NOMO-1 treated with dmso at 0.1 percent for 144 hours (cell line): ENCODE measurements around the gene HFE.
"Not testable (repeated sequence)": the region's sequence is repeated elsewhere in the genome, so short reads cannot be mapped to it uniquely, and the experiment has no call there.

Source experiments
- DNase-seq: peaks from one replicate; lab custom pipeline; 2025; ENCODE audit not compliant: unreplicated experiment; lab: John Stamatoyannopoulos, UW

HFE gene

DNA sequence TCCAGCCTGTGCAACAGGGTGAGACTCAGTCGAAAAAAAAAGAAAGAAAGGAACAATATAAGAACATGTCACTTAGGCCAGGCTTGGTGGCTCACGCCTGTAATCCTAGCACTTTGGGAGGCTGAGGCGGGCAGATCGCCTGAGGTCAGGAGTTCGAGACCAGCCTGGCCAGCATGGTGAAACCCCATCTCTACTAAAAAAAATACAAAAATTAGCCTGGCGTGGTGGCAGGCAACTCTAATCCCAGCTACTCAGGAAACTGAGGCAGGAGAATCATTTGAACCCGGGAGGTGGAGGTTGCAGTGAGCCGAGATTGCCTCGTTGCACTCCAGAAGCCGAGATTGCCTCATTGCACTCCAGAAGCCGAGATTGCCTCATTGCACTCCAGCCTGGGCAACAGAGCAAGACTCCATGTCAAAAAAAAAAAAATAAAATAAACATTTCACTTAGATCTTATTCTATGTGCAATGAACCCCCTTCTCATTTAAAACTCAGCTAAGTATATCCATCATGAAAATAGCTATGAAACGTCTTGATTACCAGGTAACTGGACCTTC lies 28.7 kb upstream of the HFE start:
- DNase-seq: not testable (repeated sequence)

DNA sequence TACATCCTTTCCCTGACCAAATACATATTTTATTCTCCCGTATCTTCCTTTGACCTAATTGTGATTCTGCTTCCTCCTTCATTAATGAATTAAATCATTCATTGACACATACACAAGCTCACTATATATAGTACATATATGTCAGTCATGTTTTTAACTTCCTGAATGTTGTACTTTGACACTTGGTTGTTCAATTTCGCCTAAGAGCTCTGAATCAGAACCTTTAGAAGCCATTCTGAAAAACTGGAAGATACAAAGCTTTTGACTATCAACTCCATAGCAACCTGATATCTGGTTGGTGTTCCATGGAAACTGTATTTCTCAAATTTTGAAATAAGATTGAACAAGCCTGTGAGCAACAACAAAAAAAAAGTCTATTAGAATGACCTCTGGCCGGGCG lies 27.3 kb upstream of the HFE start:
- DNase-seq: no peak

DNA sequence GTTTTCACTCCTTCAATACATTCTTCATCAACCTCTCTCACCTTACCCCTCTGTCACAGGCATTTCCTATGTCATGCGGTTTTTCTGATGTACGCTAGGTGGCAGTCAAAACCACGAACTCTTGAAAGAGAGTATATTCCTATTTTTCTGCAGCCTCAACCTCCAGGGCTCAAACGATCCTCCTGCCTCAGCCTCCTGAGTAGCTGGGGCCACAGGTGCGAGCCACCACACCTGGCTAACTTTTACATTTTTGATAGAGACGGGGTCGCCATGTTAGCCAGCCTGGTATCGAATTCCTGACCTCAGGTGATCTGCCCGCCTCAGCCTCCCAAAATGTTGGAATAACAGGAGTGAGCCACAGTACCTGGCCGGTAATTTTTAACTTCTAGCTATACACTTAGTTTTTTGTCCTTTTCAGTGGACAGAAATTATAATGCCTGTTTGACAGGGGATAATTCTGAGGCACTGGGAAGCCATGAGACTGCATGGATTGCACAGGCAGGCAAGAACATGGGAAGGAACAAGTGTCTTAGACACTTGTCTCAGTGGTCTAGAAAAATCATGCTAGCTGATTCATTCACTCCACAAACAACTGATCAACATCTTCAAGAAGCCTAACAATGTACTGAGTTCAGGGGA lies 22.5 kb upstream of the HFE start:
- peak; percentile 36 for DNase-seq

DNA sequence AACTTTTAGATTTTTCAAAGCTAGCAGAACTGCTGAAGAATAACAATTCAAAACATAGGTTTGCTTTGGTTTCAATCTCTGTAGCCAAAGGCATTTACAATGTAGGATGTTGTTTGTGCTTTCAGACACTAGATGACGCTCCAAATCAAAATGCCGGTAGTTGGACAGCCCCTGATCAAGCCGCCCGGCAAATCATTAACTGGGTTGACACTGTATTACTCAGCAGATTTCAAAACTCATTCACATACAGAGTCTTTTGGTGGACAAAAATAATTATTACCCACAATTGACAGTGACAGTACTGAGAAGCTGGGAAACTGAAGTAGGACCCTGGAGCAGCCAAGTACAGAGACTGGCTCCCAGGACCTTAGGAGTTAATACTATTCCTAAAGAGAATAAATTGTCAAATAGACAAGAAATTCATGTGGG lies 21.3 kb upstream of the HFE start:
- DNase-seq: peak; percentile 67

DNA sequence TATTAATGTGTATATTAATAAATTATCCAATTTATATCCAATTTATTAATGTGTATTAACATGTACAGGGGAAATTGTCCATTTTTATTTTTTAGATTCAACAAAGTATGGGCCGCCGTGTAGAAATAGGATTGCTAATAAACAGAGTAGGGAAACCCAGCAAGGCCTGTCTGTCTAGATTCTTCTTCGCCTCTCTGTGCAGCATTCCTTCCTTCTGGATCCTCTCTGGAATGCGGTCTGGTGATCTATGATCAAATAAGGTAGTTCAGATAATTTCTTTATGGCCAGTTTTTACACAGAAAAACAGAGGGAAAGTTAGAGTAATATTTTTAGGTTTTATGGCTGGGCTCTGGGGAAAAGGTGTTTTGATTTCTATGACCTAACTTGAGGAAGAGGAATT lies 19.9 kb upstream of the HFE start:
- DNase-seq: no peak

DNA sequence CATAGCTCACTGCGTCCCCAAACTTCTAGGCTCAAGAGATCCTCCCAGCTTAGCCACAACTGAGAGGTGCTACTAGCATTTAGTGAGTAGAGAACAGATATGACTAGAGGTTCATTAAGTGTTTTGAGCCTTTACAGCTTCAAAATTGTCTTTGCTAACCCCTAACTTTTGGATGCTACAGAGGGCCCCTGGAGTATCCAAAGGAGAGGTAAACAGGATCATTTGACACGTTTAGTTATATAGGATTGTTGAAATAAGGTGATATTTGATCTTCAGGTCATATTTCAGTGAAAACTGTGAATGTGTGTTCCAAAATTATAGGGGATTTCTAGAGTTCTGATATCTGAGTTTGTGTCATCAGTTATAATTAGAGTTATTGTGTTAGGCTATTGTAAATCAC lies 19.2 kb upstream of the HFE start:
- no peak for DNase-seq

DNA sequence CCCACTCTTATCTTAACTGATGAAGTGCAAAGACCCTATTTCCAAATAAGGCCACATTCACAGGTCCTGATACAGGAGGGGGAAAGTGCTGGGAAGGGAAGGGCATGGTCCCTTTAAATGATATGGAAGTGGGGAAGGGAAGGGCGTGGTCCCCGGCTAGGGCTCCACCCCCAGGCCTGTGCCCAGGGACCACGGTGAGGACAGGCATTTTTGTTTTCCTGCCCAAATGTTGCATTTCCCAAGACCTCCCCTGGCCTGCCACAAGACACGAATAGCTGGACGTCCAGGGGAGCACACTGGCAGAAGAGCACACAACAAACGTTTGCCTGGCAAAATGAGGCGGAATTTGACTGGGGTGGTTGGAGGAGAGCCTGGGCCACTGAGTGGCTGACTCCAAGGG lies 16.1 kb upstream of the HFE start:
- DNase-seq: no peak

DNA sequence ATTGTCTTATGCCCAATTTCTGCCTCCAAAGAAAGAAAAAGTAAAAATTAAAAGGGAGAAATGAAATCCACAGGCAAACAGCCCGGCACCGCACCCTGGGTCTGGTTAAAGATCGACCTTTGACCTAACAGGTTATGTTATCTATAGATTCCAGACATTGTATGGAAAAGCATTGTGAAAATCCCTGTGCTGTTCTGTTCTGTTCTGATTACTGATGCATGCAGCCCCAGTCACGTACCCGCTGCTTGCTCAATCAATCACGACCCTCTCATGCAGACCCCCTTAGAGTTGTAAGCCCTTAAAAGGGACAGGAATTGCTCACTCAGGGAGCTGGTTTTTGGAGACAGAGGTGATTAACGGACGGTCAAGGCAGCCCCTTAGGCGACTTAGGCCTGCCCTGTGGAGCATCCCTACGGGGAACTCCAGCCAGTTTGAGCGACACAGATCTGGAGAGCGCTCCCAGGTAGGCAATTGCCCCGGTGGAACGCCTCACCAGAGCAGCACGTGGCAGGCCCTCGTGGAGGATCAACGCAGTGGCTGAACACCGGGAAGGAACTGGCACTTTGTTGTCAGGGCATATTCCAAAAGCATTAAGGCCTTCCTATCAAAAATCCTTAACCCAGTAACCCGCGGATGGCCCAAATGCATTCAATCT lies 12.0 kb upstream of the HFE start:
- no peak for DNase-seq

DNA sequence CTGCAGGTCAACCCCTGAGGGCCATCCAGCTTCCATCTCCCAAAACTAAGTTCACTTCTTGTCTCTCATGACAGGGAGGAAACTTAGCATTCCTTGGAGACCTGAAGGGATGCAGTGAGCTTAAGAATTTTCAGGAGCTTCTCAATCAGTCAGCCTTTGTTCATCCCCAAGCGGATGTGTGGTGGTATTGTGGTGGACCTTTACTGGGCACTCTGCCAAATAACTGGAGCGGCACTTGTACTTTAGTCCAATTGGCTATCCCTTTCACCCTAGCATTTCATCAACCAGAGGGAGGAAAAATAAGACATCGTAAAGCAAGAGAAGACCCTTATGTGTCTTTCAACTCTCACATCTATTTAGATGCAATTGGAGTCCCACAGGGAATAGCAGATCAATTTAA lies 9.2 kb upstream of the HFE start:
- not testable (repeated sequence) for DNase-seq

DNA sequence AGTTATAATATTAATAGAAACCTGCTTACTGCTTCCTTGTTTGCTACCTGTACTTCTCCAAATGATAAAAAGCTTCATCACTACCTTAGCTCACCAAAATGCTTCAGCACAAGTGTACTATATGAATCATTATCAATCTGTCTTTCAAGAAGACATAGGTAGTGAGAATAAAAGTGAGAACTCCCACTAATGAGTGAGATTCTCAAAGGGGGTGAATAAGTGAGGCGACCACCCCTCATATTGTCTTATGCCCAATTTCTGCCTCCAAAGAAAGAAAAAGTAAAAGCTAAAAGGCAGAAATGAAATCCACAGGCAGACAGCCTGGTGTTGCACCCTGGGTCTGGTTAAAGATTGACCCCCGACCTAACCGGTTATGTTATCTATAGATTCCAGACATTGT lies 6.1 kb upstream of the HFE start:
- DNase-seq: not testable (repeated sequence)

DNA sequence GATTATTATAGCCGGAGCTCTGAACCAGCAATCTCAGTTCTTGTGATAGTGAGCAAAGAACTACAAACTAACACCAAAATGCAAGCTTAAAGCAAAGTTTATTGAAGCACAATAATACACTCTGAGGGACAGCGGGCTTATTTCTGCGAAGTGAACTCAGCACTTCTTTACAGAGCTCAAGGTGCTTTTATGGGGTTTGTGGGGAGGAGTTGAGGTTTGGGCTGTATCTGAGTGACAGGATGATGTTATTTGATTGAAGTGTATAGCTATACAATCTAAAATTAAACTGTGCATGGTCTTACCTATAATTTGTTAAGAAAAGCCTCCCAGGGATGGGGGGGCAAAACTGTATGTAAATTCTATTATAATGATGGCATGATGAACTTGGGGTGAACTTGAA lies 1.0 kb upstream of the HFE start:
- no peak for DNase-seq

DNA sequence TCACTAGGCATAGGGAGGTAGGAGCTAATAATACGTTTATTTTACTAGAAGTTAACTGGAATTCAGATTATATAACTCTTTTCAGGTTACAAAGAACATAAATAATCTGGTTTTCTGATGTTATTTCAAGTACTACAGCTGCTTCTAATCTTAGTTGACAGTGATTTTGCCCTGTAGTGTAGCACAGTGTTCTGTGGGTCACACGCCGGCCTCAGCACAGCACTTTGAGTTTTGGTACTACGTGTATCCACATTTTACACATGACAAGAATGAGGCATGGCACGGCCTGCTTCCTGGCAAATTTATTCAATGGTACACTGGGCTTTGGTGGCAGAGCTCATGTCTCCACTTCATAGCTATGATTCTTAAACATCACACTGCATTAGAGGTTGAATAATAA lies 1.1 kb downstream of the HFE start:
- no peak for DNase-seq

DNA sequence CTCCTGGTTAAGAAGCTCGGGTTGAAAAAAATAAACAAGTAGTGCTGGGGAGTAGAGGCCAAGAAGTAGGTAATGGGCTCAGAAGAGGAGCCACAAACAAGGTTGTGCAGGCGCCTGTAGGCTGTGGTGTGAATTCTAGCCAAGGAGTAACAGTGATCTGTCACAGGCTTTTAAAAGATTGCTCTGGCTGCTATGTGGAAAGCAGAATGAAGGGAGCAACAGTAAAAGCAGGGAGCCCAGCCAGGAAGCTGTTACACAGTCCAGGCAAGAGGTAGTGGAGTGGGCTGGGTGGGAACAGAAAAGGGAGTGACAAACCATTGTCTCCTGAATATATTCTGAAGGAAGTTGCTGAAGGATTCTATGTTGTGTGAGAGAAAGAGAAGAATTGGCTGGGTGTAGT lies 2.0 kb downstream of the HFE start:
- no peak for DNase-seq

DNA sequence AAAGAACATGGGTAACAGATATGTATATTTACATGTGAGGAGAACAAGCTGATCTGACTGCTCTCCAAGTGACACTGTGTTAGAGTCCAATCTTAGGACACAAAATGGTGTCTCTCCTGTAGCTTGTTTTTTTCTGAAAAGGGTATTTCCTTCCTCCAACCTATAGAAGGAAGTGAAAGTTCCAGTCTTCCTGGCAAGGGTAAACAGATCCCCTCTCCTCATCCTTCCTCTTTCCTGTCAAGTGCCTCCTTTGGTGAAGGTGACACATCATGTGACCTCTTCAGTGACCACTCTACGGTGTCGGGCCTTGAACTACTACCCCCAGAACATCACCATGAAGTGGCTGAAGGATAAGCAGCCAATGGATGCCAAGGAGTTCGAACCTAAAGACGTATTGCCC lies 5.2 kb downstream of the HFE start:
- peak; percentile 19 for DNase-seq

DNA sequence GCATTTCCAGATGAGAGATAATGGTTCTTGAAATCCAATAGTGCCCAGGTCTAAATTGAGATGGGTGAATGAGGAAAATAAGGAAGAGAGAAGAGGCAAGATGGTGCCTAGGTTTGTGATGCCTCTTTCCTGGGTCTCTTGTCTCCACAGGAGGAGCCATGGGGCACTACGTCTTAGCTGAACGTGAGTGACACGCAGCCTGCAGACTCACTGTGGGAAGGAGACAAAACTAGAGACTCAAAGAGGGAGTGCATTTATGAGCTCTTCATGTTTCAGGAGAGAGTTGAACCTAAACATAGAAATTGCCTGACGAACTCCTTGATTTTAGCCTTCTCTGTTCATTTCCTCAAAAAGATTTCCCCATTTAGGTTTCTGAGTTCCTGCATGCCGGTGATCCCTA lies 6.8 kb downstream of the HFE start:
- DNase-seq: no peak

DNA sequence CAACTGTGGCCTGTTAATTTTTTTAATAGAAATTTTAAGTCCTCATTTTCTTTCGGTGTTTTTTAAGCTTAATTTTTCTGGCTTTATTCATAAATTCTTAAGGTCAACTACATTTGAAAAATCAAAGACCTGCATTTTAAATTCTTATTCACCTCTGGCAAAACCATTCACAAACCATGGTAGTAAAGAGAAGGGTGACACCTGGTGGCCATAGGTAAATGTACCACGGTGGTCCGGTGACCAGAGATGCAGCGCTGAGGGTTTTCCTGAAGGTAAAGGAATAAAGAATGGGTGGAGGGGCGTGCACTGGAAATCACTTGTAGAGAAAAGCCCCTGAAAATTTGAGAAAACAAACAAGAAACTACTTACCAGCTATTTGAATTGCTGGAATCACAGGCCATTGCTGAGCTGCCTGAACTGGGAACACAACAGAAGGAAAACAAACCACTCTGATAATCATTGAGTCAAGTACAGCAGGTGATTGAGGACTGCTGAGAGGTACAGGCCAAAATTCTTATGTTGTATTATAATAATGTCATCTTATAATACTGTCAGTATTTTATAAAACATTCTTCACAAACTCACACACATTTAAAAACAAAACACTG lies 10.1 kb downstream of the HFE start:
- DNase-seq: no peak

DNA sequence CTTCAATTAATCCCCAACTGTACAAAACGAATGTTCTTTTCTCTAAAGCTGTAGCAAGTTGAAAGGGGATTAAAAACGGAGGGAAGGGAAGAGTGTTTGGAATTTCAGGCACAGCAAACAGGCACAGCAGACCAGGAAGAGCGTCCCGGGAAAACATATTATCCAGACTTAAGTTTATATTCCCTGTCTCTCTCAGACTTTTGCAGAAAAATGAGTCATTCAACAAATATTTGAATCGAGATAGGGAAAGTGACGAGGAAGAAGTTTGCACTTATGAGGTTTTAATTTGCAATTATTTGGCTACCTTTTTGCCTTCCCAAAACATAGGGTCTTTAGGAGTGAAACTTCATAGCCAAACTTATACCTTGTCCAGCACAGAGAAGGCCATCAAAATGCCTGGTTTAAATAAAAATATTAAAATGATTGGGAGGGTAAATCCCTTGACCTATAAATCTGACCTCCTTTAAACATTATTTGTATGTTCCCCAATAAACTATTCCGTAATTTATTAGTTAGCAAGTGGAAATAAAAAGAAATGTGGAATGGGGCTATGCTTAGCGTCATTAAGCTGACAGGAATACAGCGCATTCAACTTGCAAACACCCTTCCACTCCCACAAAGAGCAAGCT lies 16.0 kb downstream of the HFE start:
- no peak for DNase-seq

DNA sequence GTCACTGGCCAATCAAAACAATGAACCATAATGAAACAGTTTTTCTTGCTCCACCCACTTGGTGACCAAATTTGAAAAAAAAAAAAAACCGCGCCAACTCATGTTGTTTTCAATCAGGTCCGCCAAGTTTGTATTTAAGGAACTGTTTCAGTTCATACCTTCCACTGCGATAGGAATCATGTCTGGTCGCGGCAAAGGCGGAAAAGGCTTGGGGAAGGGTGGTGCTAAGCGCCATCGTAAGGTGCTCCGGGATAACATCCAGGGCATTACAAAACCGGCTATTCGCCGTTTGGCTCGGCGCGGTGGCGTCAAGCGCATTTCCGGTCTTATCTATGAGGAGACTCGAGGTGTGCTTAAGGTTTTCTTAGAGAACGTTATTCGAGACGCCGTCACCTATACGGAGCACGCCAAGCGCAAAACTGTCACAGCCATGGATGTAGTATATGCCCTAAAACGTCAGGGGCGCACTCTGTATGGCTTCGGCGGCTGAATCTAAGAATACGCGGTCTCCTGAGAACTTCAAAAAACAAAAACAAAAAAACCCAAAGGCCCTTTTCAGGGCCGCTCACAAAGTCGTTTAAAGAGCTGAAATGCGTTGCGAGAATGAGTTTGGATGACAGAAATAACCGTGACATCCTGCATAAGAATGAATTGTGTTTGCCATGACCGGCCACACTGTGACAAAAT lies 16.7 kb downstream of the HFE start:
- DNase-seq: peak; percentile 90

DNA sequence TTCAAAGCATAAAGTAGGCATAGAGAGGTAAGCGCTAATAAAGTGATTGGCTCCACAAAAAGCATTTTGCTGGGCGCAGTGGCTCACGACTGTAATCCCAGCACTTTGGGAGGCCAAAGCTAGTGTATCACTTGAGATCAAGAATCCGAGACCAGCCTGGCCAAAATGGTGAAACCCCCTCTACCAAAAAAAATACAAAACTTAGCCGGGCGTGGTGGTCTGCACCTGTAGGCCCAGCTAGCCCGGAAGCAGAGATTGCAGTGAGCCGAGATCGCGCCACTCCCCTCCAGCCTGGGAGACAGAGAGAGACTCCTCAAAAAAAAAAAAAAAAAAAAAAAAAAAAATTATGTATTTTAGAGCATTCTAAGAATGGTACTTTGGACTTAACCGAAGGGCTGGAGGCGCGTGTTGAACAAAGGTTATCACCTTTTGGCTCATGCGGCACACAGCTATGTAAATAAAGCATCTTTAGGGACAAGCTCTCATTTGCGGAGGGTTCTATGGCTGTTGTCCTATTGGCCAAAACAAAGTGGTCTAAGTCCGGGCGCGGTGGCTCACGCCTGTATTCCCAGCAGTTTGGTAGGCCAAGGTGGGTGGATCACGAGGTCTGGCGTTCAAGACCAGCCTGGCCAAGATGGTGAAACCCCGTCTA lies 17.4 kb downstream of the HFE start:
- no peak for DNase-seq

DNA sequence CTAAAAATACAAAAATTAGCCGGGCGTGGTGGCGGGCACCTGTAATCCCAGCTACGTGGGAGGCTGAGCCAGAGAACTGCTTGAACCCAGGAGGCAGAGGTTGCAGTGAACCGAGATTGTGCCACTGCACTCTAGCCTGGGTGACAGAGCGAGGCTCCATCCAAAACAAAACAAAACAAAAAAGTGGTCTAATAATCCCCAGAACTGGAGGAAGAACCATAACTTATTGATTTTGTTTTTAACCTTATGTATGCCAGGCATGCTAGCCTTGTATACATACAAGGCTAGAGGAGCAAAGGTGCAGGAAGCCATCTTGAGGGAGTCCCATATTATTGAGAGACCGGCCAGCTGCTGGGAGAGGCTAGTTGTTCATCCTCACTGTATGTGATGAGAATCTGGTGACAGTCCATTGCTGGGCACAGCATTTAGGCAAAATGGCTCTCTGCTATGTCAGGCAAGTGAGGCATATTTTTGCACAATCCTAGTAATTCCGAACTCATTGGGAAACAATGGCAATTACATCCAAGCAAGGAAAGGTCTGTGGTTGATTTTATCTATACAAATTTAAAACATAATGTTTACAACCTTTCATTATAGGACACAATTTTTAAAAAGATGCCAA lies 18.0 kb downstream of the HFE start:
- no peak for DNase-seq
